ENCODE measurements around the gene PLB1. TPM values are rescaled to one million over a fixed set of nuclear protein-coding genes. Genes with fewer than 3 reads are reported as not detected.

Gene PLB1
- total and polyA plus RNA-seq, 7 experiments from 2014 or later, result 0.47 to 6.4 (median 1.2) TPM

GRCh38 chr2:28616396-28616999, 120.6 kb downstream of the PLB1 start:
- peak overlapping the region in 1 of 9 donors; percentile 36 for H3K27ac Mint-ChIP-seq
- intact Hi-C loops (cut with micrococcal nuclease), result no loop called here
- ATAC-seq (no peak), DNase-seq (no peak)
- H3K9me3 ChIP-seq (ENCODE audit: control insufficient read depth in 2 of 3, low read length in 3 of 3), result no peaks in the 10 kb centered on the region
- ChIA-PET POLR2A (interaction anchor here (0.9 to 6.6 kb wide), 11 partner anchors 7 to 135 kb away, joined by 3 to 53 read pairs (median 9); partner anchors contain the start of gene PPP1CB), CTCF (interaction anchor here (1.0 to 3.6 kb wide), 4 partner anchors 8 to 134 kb away, joined by 3 to 54 read pairs (median 6); partner anchors contain the start of gene PPP1CB)
- H3K36me3 ChIP-seq (ENCODE audit: control insufficient read depth in 2 of 3, insufficient read depth in 3 of 3, low read length in 3 of 3), result no peaks in the 10 kb centered on the region
- peak overlapping the region in 4 of 10 donors; percentile 7 to 48 (median 30) for H3K4me3 Mint-ChIP-seq
- no peak overlapping the region for H3K4me3 ChIP-seq (ENCODE audit: low read length)
- peaks cover 24 to 91% of the 10 kb centered on the region in 2 donors for H3K4me1 ChIP-seq (ENCODE audit: control insufficient read depth in 2 of 2, insufficient read depth in 2 of 2, low read length in 2 of 2)
- H3K27ac ChIP-seq (ENCODE audit: low read depth, low read length), result peak overlapping the region; percentile 81
- peaks cover 0 to 2% (median 0%) of the 10 kb centered on the region in 11 donors for H3K9me3 Mint-ChIP-seq
- H3K36me3 Mint-ChIP-seq, result peaks cover 0 to 2% (median 0%) of the 10 kb centered on the region in 5 donors
- no peaks in the 10 kb centered on the region for H3K27me3 Mint-ChIP-seq
- peaks cover 8 to 58% (median 32%) of the 10 kb centered on the region in 7 donors for H3K4me1 Mint-ChIP-seq
- H3K27me3 ChIP-seq (ENCODE audit: control insufficient read depth in 2 of 2, insufficient read depth in 2 of 2, low read length in 2 of 2), result no peaks in the 10 kb centered on the region

DNA sequence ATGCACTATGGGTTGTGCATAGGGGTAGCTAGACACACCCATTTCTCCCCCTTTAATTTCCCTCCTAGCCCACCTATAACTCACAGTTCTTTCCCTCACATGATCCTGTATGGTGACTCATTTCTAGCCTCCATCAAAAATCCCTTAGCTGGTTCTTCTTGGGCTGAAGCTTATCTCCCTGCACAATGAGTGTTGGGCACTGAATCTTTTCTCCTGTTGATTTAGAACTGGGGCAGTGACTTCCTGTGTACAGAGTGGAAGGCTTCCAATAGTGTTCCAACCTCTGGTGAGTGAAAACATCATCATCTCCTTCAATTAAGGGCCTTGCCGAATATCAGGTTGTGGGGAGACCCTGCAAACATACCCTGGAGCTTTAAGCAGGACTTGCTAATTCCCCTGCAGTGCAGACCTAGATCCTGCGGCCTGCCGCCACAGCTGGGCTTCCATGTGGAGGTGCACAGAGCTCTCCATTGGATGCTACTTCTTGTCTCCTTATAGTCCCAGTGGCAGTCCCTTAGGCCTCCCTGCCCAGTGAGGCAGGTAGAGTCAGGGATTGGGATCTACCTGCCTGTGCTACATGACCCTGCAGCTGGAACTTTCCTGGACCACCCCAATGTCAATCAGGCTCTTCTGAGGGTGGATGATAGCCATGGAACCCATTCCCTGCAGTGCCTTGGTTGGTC, 121.8 kb downstream of the PLB1 start:
- peak overlapping the region in 5 of 9 donors; percentile 73 to 100 (median 100) for H3K27ac Mint-ChIP-seq
- no peak for DNase-seq

GRCh38 chr2:28618221-28619141, 122.6 kb downstream of the PLB1 start:
- H3K9me3 ChIP-seq (ENCODE audit: control insufficient read depth in 2 of 3, low read length in 3 of 3), result no peaks in the 10 kb centered on the region
- H3K4me1 ChIP-seq (ENCODE audit: control insufficient read depth in 2 of 2, insufficient read depth in 2 of 2, low read length in 2 of 2), result peaks cover 31 to 95% of the 10 kb centered on the region in 2 donors
- peak overlapping the region; percentile 58 for H3K27ac ChIP-seq (ENCODE audit: low read depth, low read length)
- intact Hi-C loops (cut with micrococcal nuclease), result no loop called here
- Mint-ChIP-seq H3K27me3 (no peaks in the 10 kb centered on the region), H3K4me1 (peaks cover 0 to 73% (median 45%) of the 10 kb centered on the region in 7 donors), H3K9me3 (peaks cover 0 to 7% (median 0%) of the 10 kb centered on the region in 11 donors), H3K27ac (peak overlapping the region in 5 of 9 donors; percentile 58 to 100 (median 100)), H3K4me3 (peak overlapping the region in 5 of 10 donors; percentile 29 to 80 (median 71)), H3K36me3 (peaks cover 0 to 4% (median 0%) of the 10 kb centered on the region in 5 donors)
- no peak for DNase-seq
- ChIA-PET CTCF (interaction anchor here (0.6 to 3.6 kb wide), 3 partner anchors 13 to 51 kb away, joined by 3 to 54 read pairs (median 3); no protein-coding TSS in a partner anchor), POLR2A (interaction anchor here (0.8 to 3.5 kb wide), 6 partner anchors 12 to 133 kb away, joined by 3 to 34 read pairs (median 6); partner anchors contain the start of gene PPP1CB)
- ATAC-seq, result no peak
- no peaks in the 10 kb centered on the region for H3K36me3 ChIP-seq (ENCODE audit: control insufficient read depth in 2 of 3, insufficient read depth in 3 of 3, low read length in 3 of 3)
- H3K4me3 ChIP-seq (ENCODE audit: low read length), result no peak overlapping the region
- no peaks in the 10 kb centered on the region for H3K27me3 ChIP-seq (ENCODE audit: control insufficient read depth in 2 of 2, insufficient read depth in 2 of 2, low read length in 2 of 2)

More for the DNA sequence above, 121.8 kb downstream of the PLB1 start:
- peaks cover 34 to 96% of the 10 kb centered on the region in 2 donors for H3K4me1 ChIP-seq (ENCODE audit: control insufficient read depth in 2 of 2, insufficient read depth in 2 of 2, low read length in 2 of 2)
- H3K27me3 ChIP-seq (ENCODE audit: control insufficient read depth in 2 of 2, insufficient read depth in 2 of 2, low read length in 2 of 2), result no peaks in the 10 kb centered on the region
- intact Hi-C loops (cut with micrococcal nuclease), result no loop called here
- H3K4me3 ChIP-seq (ENCODE audit: low read length), result no peak overlapping the region
- CTCF ChIA-PET, result interaction anchor here (1.1 to 3.6 kb wide), 2 partner anchors 23 to 51 kb away, joined by 3 to 54 read pairs; no protein-coding TSS in a partner anchor
- Mint-ChIP-seq H3K4me1 (peaks cover 0 to 64% (median 40%) of the 10 kb centered on the region in 7 donors), H3K27me3 (no peaks in the 10 kb centered on the region), H3K9me3 (peaks cover 0 to 7% (median 0%) of the 10 kb centered on the region in 11 donors), H3K4me3 (peak overlapping the region in 9 of 10 donors; percentile 13 to 61 (median 48)), H3K36me3 (no peaks in the 10 kb centered on the region)
- ATAC-seq, result no peak
- POLR2A ChIA-PET, result interaction anchor here (0.8 to 3.5 kb wide), 8 partner anchors 8 to 134 kb away, joined by 3 to 34 read pairs (median 4); partner anchors contain the start of gene PPP1CB
- no peaks in the 10 kb centered on the region for H3K36me3 ChIP-seq (ENCODE audit: control insufficient read depth in 2 of 3, insufficient read depth in 3 of 3, low read length in 3 of 3)
- H3K9me3 ChIP-seq (ENCODE audit: control insufficient read depth in 2 of 3, low read length in 3 of 3), result no peaks in the 10 kb centered on the region
- peak overlapping the region; percentile 58 for H3K27ac ChIP-seq (ENCODE audit: low read depth, low read length)

DNA sequence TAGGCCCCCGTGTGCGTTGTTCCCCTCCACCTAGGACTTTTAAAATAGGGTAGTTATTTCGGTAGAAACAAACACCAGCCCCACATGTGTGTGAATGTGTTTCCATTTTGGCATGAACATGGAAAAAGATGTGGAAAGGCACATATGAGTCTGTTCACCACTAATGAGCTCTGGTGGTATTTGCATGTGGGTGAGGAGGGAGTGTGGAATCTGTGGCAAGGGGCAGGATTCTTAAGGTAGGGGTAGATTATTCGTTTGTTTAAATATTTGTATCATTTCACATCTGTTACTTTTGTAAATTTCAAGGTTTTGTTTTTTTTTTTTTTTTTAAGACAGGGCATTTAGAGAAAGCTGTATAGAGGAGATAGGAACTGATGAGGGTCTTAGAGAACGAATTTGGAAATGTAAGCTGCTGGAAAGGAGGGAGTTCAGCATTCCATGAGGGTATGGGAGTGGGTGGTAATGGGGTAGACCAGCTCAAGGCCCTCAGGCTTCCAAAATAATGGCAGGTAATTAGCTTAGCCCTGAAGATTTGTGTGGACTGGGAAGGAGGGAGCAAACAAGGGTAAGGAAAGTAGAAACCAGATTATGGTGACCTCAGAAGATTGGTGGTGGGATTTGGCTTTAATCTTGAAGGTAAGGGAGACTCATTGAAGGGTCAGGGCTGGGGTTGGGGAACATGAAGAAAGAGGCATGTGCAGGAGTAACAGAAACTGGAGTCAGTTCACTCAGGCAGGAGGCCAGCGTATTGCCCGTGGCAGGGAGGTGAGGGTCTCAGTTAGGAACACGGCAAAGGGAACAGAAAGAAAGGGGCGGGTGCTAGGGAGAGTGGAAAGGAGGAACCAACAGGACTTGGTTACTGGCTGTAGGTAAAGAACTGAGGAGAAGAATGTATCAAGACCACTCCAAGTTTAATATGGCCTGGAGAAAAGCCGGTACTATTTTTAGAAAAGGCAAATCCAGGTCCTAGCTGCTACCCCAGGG, 123.6 kb downstream of the PLB1 start:
- Histone ChIP-seq H3K36me3 (ENCODE audit: control insufficient read depth in 2 of 3, insufficient read depth in 3 of 3, low read length in 3 of 3) (no peaks in the 10 kb centered on the region), H3K4me3 (ENCODE audit: low read length) (no peak overlapping the region), H3K9me3 (ENCODE audit: control insufficient read depth in 2 of 3, low read length in 3 of 3) (no peaks in the 10 kb centered on the region), H3K4me1 (ENCODE audit: control insufficient read depth in 2 of 2, insufficient read depth in 2 of 2, low read length in 2 of 2) (peaks cover 30 to 91% of the 10 kb centered on the region in 2 donors), H3K27me3 (ENCODE audit: control insufficient read depth in 2 of 2, insufficient read depth in 2 of 2, low read length in 2 of 2) (no peaks in the 10 kb centered on the region), H3K27ac (ENCODE audit: low read depth, low read length) (peak overlapping the region; percentile 95)
- peaks cover 0 to 6% (median 0%) of the 10 kb centered on the region in 5 donors for H3K36me3 Mint-ChIP-seq
- H3K4me3 Mint-ChIP-seq, result peak overlapping the region in 8 of 10 donors; percentile 2 to 85 (median 74)
- H3K27me3 Mint-ChIP-seq, result no peaks in the 10 kb centered on the region
- ChIA-PET CTCF (interaction anchor here (0.8 kb wide), 1 partner anchor 12 kb away, joined by 4 read pairs; no protein-coding TSS in a partner anchor), POLR2A (interaction anchor here (0.8 to 5.3 kb wide), 4 partner anchors 11 to 132 kb away, joined by 3 to 29 read pairs (median 10); partner anchors contain the start of gene PPP1CB)
- peaks cover 0 to 83% (median 48%) of the 10 kb centered on the region in 7 donors for H3K4me1 Mint-ChIP-seq
- intact Hi-C loops (cut with micrococcal nuclease), result loop anchor here in 1 of 2 donors (2.0 to 10.0 kb wide), 3 partner anchors 61 to 1525 kb away; partner anchors contain the start of genes FOSL2 and YPEL5
- ATAC-seq (no peak), DNase-seq (no peak)
- peak overlapping the region in 5 of 9 donors; percentile 93 to 100 (median 100) for H3K27ac Mint-ChIP-seq
- H3K9me3 Mint-ChIP-seq, result peaks cover 0 to 7% (median 0%) of the 10 kb centered on the region in 11 donors

DNA sequence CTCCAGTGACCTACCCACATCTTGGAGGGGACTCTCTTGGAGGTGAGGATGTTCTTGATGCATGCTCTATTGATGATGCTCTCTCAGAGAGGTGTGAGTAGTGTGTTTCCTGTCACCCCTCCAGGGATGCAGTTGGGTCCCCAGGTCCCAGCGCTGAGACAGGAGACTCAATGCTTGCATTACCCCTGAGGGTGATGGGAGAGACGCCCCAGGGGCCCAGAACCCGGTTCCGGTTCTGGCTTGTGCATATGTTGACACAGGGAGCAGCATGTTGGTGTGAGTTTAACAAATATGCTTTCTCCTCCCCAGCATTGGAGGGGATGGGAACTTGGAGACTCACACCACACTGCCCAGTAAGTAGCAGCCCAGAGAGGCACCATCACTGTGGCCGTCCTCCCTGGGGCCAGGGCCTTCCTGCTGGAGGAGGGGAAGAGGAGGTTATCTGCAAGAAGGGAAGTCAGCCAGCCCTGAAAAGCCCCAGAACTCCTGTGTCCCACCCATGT, 124.5 kb downstream of the PLB1 start:
- Histone ChIP-seq H3K36me3 (ENCODE audit: control insufficient read depth in 2 of 3, insufficient read depth in 3 of 3, low read length in 3 of 3) (no peaks in the 10 kb centered on the region), H3K9me3 (ENCODE audit: control insufficient read depth in 2 of 3, low read length in 3 of 3) (no peaks in the 10 kb centered on the region), H3K4me1 (ENCODE audit: control insufficient read depth in 2 of 2, insufficient read depth in 2 of 2, low read length in 2 of 2) (peaks cover 38 to 91% of the 10 kb centered on the region in 2 donors), H3K27ac (ENCODE audit: low read depth, low read length) (peak overlapping the region; percentile 95), H3K27me3 (ENCODE audit: control insufficient read depth in 2 of 2, insufficient read depth in 2 of 2, low read length in 2 of 2) (no peaks in the 10 kb centered on the region), H3K4me3 (ENCODE audit: low read length) (peak overlapping the region; percentile 40)
- H3K27ac Mint-ChIP-seq, result peak overlapping the region in 5 of 9 donors; percentile 93 to 100 (median 100)
- ChIA-PET POLR2A (interaction anchor here (0.8 to 5.6 kb wide), 4 partner anchors 7 to 26 kb away, joined by 3 to 53 read pairs (median 21); no protein-coding TSS in a partner anchor), CTCF (interaction anchor here (1.4 kb wide), 1 partner anchor 25 kb away, joined by 13 read pairs; no protein-coding TSS in a partner anchor)
- DNase-seq (peak in 4 of 9 donors; percentile 14 to 31 (median 26)), ATAC-seq (no peak)
- intact Hi-C loops (cut with micrococcal nuclease), result loop anchor here in 1 of 2 donors (2.0 to 10.0 kb wide), 3 partner anchors 60 to 1524 kb away; partner anchors contain the start of genes FOSL2 and YPEL5
- H3K36me3 Mint-ChIP-seq, result peaks cover 0 to 6% (median 0%) of the 10 kb centered on the region in 5 donors
- H3K4me1 Mint-ChIP-seq, result peaks cover 0 to 91% (median 55%) of the 10 kb centered on the region in 7 donors
- H3K4me3 Mint-ChIP-seq, result peak overlapping the region in 9 of 10 donors; percentile 42 to 85 (median 72)
- no peaks in the 10 kb centered on the region for H3K27me3 Mint-ChIP-seq
- H3K9me3 Mint-ChIP-seq, result peaks cover 0 to 7% (median 0%) of the 10 kb centered on the region in 11 donors

Measured in naive thymus-derived CD4-positive, alpha-beta T cell (primary cell).